Measurements from ENCODE around the gene B2M.

B2M gene

DNA sequence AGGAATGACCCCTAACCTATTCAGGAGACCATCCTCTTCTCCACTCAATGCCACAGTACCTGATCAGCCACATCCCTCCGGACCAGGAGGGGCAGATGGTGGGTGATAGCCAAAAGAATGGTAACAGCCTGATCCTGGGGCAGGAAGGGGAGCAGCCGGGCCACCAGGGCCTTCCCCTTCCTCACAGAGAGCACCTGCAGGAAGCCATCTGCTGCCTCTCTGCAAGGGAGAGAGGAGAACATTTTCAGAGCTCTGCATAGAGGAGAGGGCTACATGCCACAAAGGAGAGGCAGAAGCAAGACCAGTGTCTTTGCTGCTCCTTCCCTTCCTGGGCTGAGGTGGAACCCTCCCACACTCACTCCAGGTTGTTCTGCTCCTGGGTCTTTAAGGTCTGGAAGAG is 42.4 kb upstream of the B2M start:
- Histone ChIP-seq H3F3A (ENCODE audit: control insufficient read depth, insufficient read depth) (no peaks in the 10 kb centered on the region), H3K27me3 (ENCODE audit: control insufficient read depth, low read length) (no peaks in the 10 kb centered on the region), H3K36me3 (ENCODE audit: control insufficient read depth, low read length) (no peaks in the 10 kb centered on the region), H3K9me2 (replicated peaks; ENCODE audit: control insufficient read depth, low read length) (no peaks in the 10 kb centered on the region), H3K79me2 (ENCODE audit: control insufficient read depth, low read length) (no peaks in the 10 kb centered on the region), H3K4me3 (ENCODE audit: low read length) (no peak overlapping the region), H3K27ac (ENCODE audit: low read depth, low read length) (no peak overlapping the region), H3K4me1 (ENCODE audit: control insufficient read depth, low read length) (peaks cover 30% of the 10 kb centered on the region), H3K4me2 (ENCODE audit: low read length) (no peak overlapping the region), H4K20me1 (ENCODE audit: control insufficient read depth, insufficient read depth, low read depth, low read length) (no peaks in the 10 kb centered on the region), H3K9me3 (ENCODE audit: control insufficient read depth, insufficient read depth, low read length) (no peaks in the 10 kb centered on the region)
- TF ChIP-seq EZH2phosphoT487 (IDR thresholded peaks at IDR 0.05; ENCODE audit: borderline replicate concordance, low read length) = no peak
- TF ChIP-seq, protein P1, sequence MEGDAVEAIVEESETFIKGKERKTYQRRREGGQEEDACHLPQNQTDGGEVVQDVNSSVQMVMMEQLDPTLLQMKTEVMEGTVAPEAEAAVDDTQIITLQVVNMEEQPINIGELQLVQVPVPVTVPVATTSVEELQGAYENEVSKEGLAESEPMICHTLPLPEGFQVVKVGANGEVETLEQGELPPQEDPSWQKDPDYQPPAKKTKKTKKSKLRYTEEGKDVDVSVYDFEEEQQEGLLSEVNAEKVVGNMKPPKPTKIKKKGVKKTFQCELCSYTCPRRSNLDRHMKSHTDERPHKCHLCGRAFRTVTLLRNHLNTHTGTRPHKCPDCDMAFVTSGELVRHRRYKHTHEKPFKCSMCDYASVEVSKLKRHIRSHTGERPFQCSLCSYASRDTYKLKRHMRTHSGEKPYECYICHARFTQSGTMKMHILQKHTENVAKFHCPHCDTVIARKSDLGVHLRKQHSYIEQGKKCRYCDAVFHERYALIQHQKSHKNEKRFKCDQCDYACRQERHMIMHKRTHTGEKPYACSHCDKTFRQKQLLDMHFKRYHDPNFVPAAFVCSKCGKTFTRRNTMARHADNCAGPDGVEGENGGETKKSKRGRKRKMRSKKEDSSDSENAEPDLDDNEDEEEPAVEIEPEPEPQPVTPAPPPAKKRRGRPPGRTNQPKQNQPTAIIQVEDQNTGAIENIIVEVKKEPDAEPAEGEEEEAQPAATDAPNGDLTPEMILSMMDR (IDR thresholded peaks at IDR 0.05; ENCODE audit: low read depth, low read length, poor library complexity, severe bottlenecking) = no peak

DNA sequence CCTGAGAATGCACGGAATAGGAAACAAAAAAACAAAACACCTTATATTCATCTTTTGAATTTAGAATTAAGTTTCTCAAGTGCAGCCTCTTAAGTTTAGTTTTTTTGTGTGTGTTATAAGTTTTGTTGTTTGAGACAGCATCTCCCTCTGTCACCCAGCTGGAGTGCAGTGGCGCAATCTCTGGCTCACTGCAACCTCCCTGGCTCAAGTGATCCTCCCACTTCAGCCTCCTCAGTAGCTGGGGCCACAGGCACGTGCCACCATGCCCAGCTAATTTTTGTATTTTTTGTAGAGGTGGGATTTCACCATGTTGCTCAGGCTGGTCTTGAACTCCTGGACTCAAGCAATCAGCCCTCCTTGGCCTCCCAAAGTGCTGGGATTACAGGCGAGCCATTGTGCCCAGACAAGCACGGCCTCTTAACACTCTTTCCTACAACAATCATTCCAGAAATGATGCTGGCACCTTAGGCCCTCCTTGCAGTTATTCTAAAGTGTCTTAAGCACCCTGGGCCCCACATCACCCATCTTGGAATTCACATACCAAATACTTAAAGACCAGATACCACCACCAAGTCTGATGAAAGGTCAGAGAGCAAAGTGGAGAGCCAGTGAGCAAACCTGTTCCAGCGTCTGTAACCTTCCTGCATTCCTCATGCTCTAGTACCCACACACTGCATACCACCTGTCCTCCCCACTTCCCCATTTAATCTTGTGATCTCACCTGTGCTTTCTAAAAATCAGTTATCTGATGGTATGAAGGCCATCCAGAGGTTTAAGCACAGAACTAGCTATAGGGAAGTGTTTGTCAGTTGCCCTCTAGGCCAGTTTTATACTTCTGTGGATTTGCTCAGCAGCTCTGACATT is 41.0 kb upstream of the B2M start:
- TF ChIP-seq, protein P1 (IDR thresholded peaks at IDR 0.05; ENCODE audit: low read depth, low read length, poor library complexity, severe bottlenecking) = no peak
- no peak for TF ChIP-seq EZH2phosphoT487 (IDR thresholded peaks at IDR 0.05; ENCODE audit: borderline replicate concordance, low read length)
- H4K20me1 ChIP-seq (ENCODE audit: control insufficient read depth, insufficient read depth, low read depth, low read length) = no peaks in the 10 kb centered on the region
- H3K36me3 ChIP-seq (ENCODE audit: control insufficient read depth, low read length) = no peaks in the 10 kb centered on the region
- no peaks in the 10 kb centered on the region for H3K9me2 ChIP-seq (replicated peaks; ENCODE audit: control insufficient read depth, low read length)
- H3K4me2 ChIP-seq (ENCODE audit: low read length) = no peak overlapping the region
- no peaks in the 10 kb centered on the region for H3K27me3 ChIP-seq (ENCODE audit: control insufficient read depth, low read length)
- H3F3A ChIP-seq (ENCODE audit: control insufficient read depth, insufficient read depth) = no peaks in the 10 kb centered on the region
- H3K4me1 ChIP-seq (ENCODE audit: control insufficient read depth, low read length) = peaks cover 24% of the 10 kb centered on the region
- H3K4me3 ChIP-seq (ENCODE audit: low read length) = no peak overlapping the region
- H3K9me3 ChIP-seq (ENCODE audit: control insufficient read depth, insufficient read depth, low read length) = no peaks in the 10 kb centered on the region
- H3K27ac ChIP-seq (ENCODE audit: low read depth, low read length) = no peak overlapping the region
- H3K79me2 ChIP-seq (ENCODE audit: control insufficient read depth, low read length) = no peaks in the 10 kb centered on the region

DNA sequence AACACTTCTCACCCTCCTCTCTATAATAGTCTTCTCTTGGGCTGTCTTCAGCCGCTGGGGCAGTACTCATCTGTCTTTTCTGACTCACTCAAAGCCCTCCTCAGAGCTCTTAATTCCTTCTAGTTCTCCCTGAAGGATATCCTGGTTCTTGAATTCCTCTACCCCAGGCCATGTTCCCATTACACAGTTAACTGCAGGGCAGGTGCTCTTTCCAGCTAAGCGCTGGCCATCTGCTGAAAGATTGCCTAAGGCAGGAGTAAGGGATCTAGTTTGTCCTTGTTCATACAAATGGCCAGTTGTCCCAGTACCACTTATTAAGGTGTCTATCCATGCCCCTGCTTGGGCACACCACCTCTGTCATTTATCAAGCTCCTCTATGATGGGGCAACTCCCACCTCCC is 37.7 kb upstream of the B2M start:
- Histone ChIP-seq H4K20me1 (ENCODE audit: control insufficient read depth, insufficient read depth, low read depth, low read length) (no peaks in the 10 kb centered on the region), H3K4me3 (ENCODE audit: low read length) (no peak overlapping the region), H3K4me1 (ENCODE audit: control insufficient read depth, low read length) (peaks cover 14% of the 10 kb centered on the region), H3K36me3 (ENCODE audit: control insufficient read depth, low read length) (no peaks in the 10 kb centered on the region), H3F3A (ENCODE audit: control insufficient read depth, insufficient read depth) (no peaks in the 10 kb centered on the region), H3K4me2 (ENCODE audit: low read length) (no peak overlapping the region), H3K27ac (ENCODE audit: low read depth, low read length) (no peak overlapping the region), H3K9me3 (ENCODE audit: control insufficient read depth, insufficient read depth, low read length) (no peaks in the 10 kb centered on the region), H3K79me2 (ENCODE audit: control insufficient read depth, low read length) (no peaks in the 10 kb centered on the region), H3K27me3 (ENCODE audit: control insufficient read depth, low read length) (no peaks in the 10 kb centered on the region), H3K9me2 (replicated peaks; ENCODE audit: control insufficient read depth, low read length) (no peaks in the 10 kb centered on the region)
- TF ChIP-seq, protein P1 (IDR thresholded peaks at IDR 0.05; ENCODE audit: low read depth, low read length, poor library complexity, severe bottlenecking) = no peak
- TF ChIP-seq EZH2phosphoT487 (IDR thresholded peaks at IDR 0.05; ENCODE audit: borderline replicate concordance, low read length) = no peak

All from DOHH2 (cell line).